Endothelial cell (in vitro differentiated cells): ENCODE measurements around the gene RNF123. TPM values are rescaled to one million over a fixed set of nuclear protein-coding genes. Genes with fewer than 3 reads are reported as not detected.

Experiments
- DNase-seq: peaks from one replicate; pipeline ENCODE4 v3.0.0; 2021; ENCODE audit warnings: low spot score
- H3K27ac Mint-ChIP-seq: one replicate; pipeline ENCODE4 v1.8.0; 2021; ENCODE audit warnings: mixed read lengths, inconsistent platforms; ENCODE audit not compliant: unreplicated experiment
- H3K27me3 Mint-ChIP-seq: one replicate; pipeline ENCODE4 v1.8.0; 2021; ENCODE audit warnings: mild to moderate bottlenecking, moderate library complexity, mixed read lengths, inconsistent platforms; ENCODE audit not compliant: unreplicated experiment
- H3K36me3 Mint-ChIP-seq: one replicate; pipeline ENCODE4 v1.8.0; 2021; ENCODE audit warnings: mild to moderate bottlenecking, low read depth, mixed read lengths, inconsistent platforms; ENCODE audit not compliant: unreplicated experiment
- H3K4me1 Mint-ChIP-seq: one replicate; pipeline ENCODE4 v1.8.0; 2021; ENCODE audit warnings: mild to moderate bottlenecking, mixed read lengths, inconsistent platforms; ENCODE audit not compliant: unreplicated experiment
- H3K4me3 Mint-ChIP-seq: one replicate; pipeline ENCODE4 v1.8.0; 2021; ENCODE audit warnings: mild to moderate bottlenecking, mixed read lengths, inconsistent platforms; ENCODE audit not compliant: unreplicated experiment
- H3K9me3 Mint-ChIP-seq: one replicate; pipeline ENCODE4 v1.8.0; 2021; ENCODE audit warnings: mixed read lengths, inconsistent platforms; ENCODE audit not compliant: unreplicated experiment
- total RNA-seq: library from RNA; stranded (reverse); fragmentation: NEBNext Ultra II Directional; extraction: Animal tissue kit (Norgen Biotek cat#: 25700); gene quantifications from one replicate; pipeline ENCODE4 v1.2.1, GENCODE V29; 2021; ENCODE audit not compliant: unreplicated experiment
- TF ChIP-seq, protein P1 (sequence below): fragments of 200-600 bp; sonication (generic); IDR thresholded peaks from one replicate; pipeline ENCODE4 v1.5.0; 2021; ENCODE audit warnings: antibody characterized with exemption; ENCODE audit not compliant: unreplicated experiment

Gene RNF123
- total RNA-seq, 1 donor from 2014 or later, result 42.3 TPM

DNA sequence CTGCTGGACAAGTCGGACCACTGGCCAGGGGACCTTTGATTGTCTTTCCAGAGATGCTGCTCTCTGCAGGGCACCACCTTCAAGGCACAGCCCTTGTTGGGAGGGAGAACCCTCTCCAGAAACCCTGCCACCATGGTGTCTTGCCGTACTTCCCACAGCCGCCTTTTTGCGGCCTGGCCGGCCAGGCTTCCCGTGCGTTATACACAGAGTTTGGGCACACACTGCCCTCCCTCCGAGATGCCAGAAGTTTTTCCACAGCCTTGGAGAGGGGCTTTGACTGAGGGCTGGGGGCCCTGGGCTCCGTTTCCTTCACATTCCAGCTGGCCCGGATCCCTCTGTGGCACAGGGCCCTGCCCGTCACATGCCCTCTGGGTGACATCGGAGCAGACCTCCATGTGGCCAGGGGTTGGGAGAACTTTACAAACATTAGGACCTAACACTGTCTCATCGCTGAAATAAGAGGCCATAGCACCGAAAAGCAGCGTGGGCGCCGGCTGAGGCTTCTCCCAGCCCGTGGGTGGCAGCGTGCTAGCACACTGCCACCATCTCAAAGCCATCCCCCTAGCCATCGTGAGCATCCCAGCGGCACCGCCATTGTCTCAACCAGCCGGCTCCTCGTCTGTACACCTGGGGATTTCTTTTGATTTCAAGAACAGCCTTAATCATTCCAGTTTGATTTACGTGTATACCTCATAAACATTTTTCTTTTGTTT lies 21.5 kb upstream of the RNF123 start:
- Mint-ChIP-seq H3K27ac (no peak overlapping the region), H3K27me3 (peaks cover 8% of the 10 kb centered on the region), H3K36me3 (no peaks in the 10 kb centered on the region), H3K4me1 (peaks cover 17% of the 10 kb centered on the region), H3K4me3 (no peak overlapping the region), H3K9me3 (no peaks in the 10 kb centered on the region)
- no peak for DNase-seq
- TF ChIP-seq, protein P1, sequence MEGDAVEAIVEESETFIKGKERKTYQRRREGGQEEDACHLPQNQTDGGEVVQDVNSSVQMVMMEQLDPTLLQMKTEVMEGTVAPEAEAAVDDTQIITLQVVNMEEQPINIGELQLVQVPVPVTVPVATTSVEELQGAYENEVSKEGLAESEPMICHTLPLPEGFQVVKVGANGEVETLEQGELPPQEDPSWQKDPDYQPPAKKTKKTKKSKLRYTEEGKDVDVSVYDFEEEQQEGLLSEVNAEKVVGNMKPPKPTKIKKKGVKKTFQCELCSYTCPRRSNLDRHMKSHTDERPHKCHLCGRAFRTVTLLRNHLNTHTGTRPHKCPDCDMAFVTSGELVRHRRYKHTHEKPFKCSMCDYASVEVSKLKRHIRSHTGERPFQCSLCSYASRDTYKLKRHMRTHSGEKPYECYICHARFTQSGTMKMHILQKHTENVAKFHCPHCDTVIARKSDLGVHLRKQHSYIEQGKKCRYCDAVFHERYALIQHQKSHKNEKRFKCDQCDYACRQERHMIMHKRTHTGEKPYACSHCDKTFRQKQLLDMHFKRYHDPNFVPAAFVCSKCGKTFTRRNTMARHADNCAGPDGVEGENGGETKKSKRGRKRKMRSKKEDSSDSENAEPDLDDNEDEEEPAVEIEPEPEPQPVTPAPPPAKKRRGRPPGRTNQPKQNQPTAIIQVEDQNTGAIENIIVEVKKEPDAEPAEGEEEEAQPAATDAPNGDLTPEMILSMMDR, result no peak

GRCh38 chr3:49668414-49668797 lies 21.0 kb upstream of the RNF123 start:
- no peak overlapping the region for H3K4me3 Mint-ChIP-seq
- no peaks in the 10 kb centered on the region for H3K36me3 Mint-ChIP-seq
- H3K9me3 Mint-ChIP-seq, result no peaks in the 10 kb centered on the region
- peaks cover 8% of the 10 kb centered on the region for H3K27me3 Mint-ChIP-seq
- TF ChIP-seq, protein P1, result no peak
- DNase-seq, result no peak
- H3K27ac Mint-ChIP-seq, result no peak overlapping the region
- H3K4me1 Mint-ChIP-seq, result peaks cover 20% of the 10 kb centered on the region

- Mint-ChIP-seq H3K9me3 (no peaks in the 10 kb centered on the region), H3K4me3 (no peak overlapping the region), H3K27ac (no peak overlapping the region), H3K36me3 (no peaks in the 10 kb centered on the region), H3K4me1 (peaks cover 20% of the 10 kb centered on the region), H3K27me3 (peaks cover 8% of the 10 kb centered on the region)
- TF ChIP-seq, protein P1, result no peak
- DNase-seq, result no peak
These were observed 20.5 kb upstream of the RNF123 start for GRCh38 chr3:49668861-49669260.

DNA sequence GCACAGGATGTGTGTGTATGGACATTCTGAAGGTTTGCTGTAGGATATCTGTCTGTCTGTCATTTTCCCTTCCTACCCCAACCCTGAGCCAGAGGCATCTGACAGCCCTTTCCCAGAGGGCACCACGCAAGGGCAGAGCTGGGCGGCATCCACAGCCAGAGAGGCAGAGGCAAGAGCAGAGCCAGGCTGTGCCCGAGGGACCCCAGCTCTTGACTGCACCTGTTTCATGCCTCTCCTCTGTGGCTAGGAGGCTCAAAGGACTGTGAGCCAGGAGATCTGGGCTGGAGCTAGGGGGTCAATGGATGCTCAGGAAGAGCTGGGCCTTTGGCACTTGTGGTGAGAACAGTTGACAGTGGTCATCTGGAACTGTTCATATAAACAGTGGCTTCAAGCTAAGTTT lies 20.0 kb upstream of the RNF123 start:
- H3K4me3 Mint-ChIP-seq, result no peak overlapping the region
- no peaks in the 10 kb centered on the region for H3K9me3 Mint-ChIP-seq
- peaks cover 20% of the 10 kb centered on the region for H3K4me1 Mint-ChIP-seq
- TF ChIP-seq, protein P1, result no peak
- H3K27me3 Mint-ChIP-seq, result peaks cover 8% of the 10 kb centered on the region
- DNase-seq, result no peak
- H3K36me3 Mint-ChIP-seq, result no peaks in the 10 kb centered on the region
- no peak overlapping the region for H3K27ac Mint-ChIP-seq

GRCh38 chr3:49670940-49671290 lies 18.4 kb upstream of the RNF123 start:
- Mint-ChIP-seq H3K36me3 (peaks cover 2% of the 10 kb centered on the region), H3K4me1 (peaks cover 20% of the 10 kb centered on the region), H3K9me3 (no peaks in the 10 kb centered on the region), H3K27me3 (peaks cover 11% of the 10 kb centered on the region), H3K4me3 (peak overlapping the region; percentile 44), H3K27ac (no peak overlapping the region)
- TF ChIP-seq, protein P1, result no peak
- DNase-seq, result no peak
